Prostate gland (tissue), 2 donors: ENCODE data around the gene IL10RB. TPM values are rescaled to one million over a fixed set of nuclear protein-coding genes. Genes with fewer than 3 reads are reported as not detected.

Source experiments
- DNase-seq: peaks from one replicate; pipeline ENCODE4 v3.0.0-alpha.2; 2019; ENCODE audit warnings: low spot score
- H3K27ac ChIP-seq, 2 donors: fragments of 200-600 bp; sonication (generic); 2 replicates each; pipeline ENCODE4 v1.5.1; 2017 to 2019
- H3K27me3 ChIP-seq: fragments of 200-600 bp; sonication (generic); replicated peaks from 2 replicates; pipeline ENCODE4 v1.5.1; 2019; ENCODE audit not compliant: insufficient read depth
- H3K36me3 ChIP-seq, 2 donors: fragments of 200-600 bp; sonication (generic); 1 replicate in 1 of 2; 2 replicates in 1 of 2; pipeline versions ENCODE4 v1.5.1 to v1.8.1; 2017 to 2019
- H3K4me1 ChIP-seq: fragments of 200-600 bp; sonication (generic); replicated peaks from 2 replicates; pipeline ENCODE4 v1.5.1; 2019
- H3K4me3 ChIP-seq, 2 donors: fragments of 200-600 bp; sonication (generic); 2 replicates each; pipeline ENCODE4 v1.5.1; 2017 to 2019
- H3K9me3 ChIP-seq: fragments of 200-600 bp; sonication (generic); 2 replicates; pipeline ENCODE4 v1.5.1; 2017
- CTCF ChIP-seq, 4 experiments: fragments of 200-600 bp in 2 of 4; fragments of 450-650 bp in 2 of 4; sonication (generic) in 2 of 4; IDR thresholded peaks; 1 replicate in 3 of 4; 2 replicates in 1 of 4; pipeline ENCODE4 v1.5.1; 2016 to 2019; ENCODE audit warnings: antibody characterized with exemption in 4 of 4, mild to moderate bottlenecking in 2 of 4, moderate library complexity in 2 of 4
- POLR2A ChIP-seq: fragments of 450-650 bp; IDR thresholded peaks from one replicate; pipeline ENCODE4 v1.6.1; 2016; ENCODE audit warnings: antibody characterized with exemption, mild to moderate bottlenecking
- POLR2AphosphoS5 ChIP-seq: sonication (generic); formaldehyde crosslinking; IDR thresholded peaks from one replicate; pipeline ENCODE4 v1.6.1; 2017; ENCODE audit warnings: antibody characterized with exemption
- WGBS: methylation state at CpG from one replicate; pipeline ENCODE4 v1.1.5; 2018; 5-methylcytosine and 5-hydroxymethylcytosine counted together
- intact Hi-C: fragments of 100-400 bp; cut with DNase I; formaldehyde crosslinking; loops from one replicate; pipeline ENCODE4 v1.14.2; 2022
- total RNA-seq, 2 donors: library from RNA; depleted of rRNA; stranded (reverse); fragments of >200 nt; gene quantifications; one replicate each; pipeline ENCODE4 v1.1.0, GENCODE V29; 2016

IL10RB gene
- total RNA-seq, 2 donors from 2014 or later = 29.3 to 30.8 TPM

GRCh38 chr21:33293811-33294216 is 27.6 kb downstream of the IL10RB start:
- Histone ChIP-seq H3K4me1 (peaks cover 9% of the 10 kb centered on the region), H3K9me3 (no peaks in the 10 kb centered on the region), H3K4me3 (no peak overlapping the region), H3K36me3 (no peaks in the 10 kb centered on the region), H3K27ac (peak overlapping the region; percentile 5 to 70), H3K27me3 (no peaks in the 10 kb centered on the region)
- peak; percentile 25 for DNase-seq
- TF ChIP-seq CTCF (IDR thresholded peaks at IDR 0.05) = no peak
- TF ChIP-seq POLR2AphosphoS5 = peak; percentile 12
- intact Hi-C loops = no loop called here
- WGBS = 34% methylated on average over 7 of the region's 7 CpGs

- no peak for TF ChIP-seq POLR2A
- no peak for TF ChIP-seq CTCF (IDR thresholded peaks at IDR 0.05)
- TF ChIP-seq POLR2AphosphoS5 = no peak
- 91% methylated on average over 6 of the region's 6 CpGs for WGBS
- Histone ChIP-seq H3K9me3 (no peaks in the 10 kb centered on the region), H3K27ac (no peak overlapping the region), H3K36me3 (no peaks in the 10 kb centered on the region), H3K27me3 (no peaks in the 10 kb centered on the region), H3K4me1 (peaks cover 19% of the 10 kb centered on the region), H3K4me3 (no peak overlapping the region)
- intact Hi-C loops = no loop called here
- DNase-seq = no peak
Observed at GRCh38 chr21:33296156-33296555, 30.0 kb downstream of the IL10RB start.

GRCh38 chr21:33299181-33299752 is 33.1 kb downstream of the IL10RB start:
- DNase-seq = no peak
- no peaks in the 10 kb centered on the region for H3K36me3 ChIP-seq
- no peaks in the 10 kb centered on the region for H3K27me3 ChIP-seq
- no peak overlapping the region for H3K4me3 ChIP-seq
- intact Hi-C loops = no loop called here
- TF ChIP-seq CTCF (IDR thresholded peaks at IDR 0.05) (peak in 1 of 4 experiments; percentile 56), POLR2A (no peak), POLR2AphosphoS5 (no peak)
- 73% methylated on average over 5 of the region's 5 CpGs for WGBS
- H3K9me3 ChIP-seq = no peaks in the 10 kb centered on the region
- H3K27ac ChIP-seq = peak overlapping the region; percentile 50 to 86
- H3K4me1 ChIP-seq = peaks cover 20% of the 10 kb centered on the region

- Histone ChIP-seq H3K9me3 (no peaks in the 10 kb centered on the region), H3K27ac (peak overlapping the region; percentile 75 to 86), H3K4me3 (no peak overlapping the region), H3K27me3 (no peaks in the 10 kb centered on the region), H3K4me1 (peaks cover 20% of the 10 kb centered on the region), H3K36me3 (no peaks in the 10 kb centered on the region)
- WGBS = 18% methylated on average over 10 of the region's 10 CpGs
- intact Hi-C loops = no loop called here
- peak; percentile 86 for TF ChIP-seq POLR2AphosphoS5
- TF ChIP-seq CTCF (IDR thresholded peaks at IDR 0.05) = no peak
- TF ChIP-seq POLR2A = no peak
- DNase-seq = peak; percentile 65
Observed at GRCh38 chr21:33300701-33301631, 34.8 kb downstream of the IL10RB start.

- WGBS = 42% methylated on average over 2 of the region's 2 CpGs
- intact Hi-C loops = no loop called here
- H3K4me1 ChIP-seq = peaks cover 20% of the 10 kb centered on the region
- H3K9me3 ChIP-seq = no peaks in the 10 kb centered on the region
- H3K4me3 ChIP-seq = no peak overlapping the region
- no peaks in the 10 kb centered on the region for H3K36me3 ChIP-seq
- DNase-seq = no peak
- TF ChIP-seq POLR2AphosphoS5 (no peak), POLR2A (no peak), CTCF (IDR thresholded peaks at IDR 0.05) (no peak)
- peak overlapping the region; percentile 75 to 86 for H3K27ac ChIP-seq
- no peaks in the 10 kb centered on the region for H3K27me3 ChIP-seq
Observed at GRCh38 chr21:33301632-33302002, 35.5 kb downstream of the IL10RB start.
